ENCODE data around the gene EDARADD.

DNA sequence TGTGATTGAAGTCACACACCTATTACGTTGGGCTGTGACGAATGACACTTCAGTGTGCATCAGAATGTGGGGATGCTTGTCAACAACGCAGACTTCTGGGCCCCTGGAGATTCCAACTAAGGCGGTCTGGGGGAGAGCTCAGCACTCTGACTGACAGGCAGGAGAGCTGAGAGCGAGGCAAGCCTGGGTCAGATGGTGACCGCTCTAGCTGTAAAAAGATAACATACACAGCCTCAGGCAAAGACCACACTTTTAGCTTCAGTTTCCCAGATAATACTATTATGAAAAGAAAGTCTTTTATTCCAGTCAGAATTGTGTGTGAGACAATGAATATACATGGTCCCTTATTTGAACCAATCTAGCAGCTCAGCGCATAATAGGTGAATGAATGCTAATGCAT, 25.4 kb downstream of the EDARADD start:
- no peak for TF ChIP-seq POLR2A (IDR thresholded peaks at IDR 0.05; ENCODE audit: borderline replicate concordance, extremely low read depth, insufficient read depth, insufficient read length)
- TF ChIP-seq, protein P1, sequence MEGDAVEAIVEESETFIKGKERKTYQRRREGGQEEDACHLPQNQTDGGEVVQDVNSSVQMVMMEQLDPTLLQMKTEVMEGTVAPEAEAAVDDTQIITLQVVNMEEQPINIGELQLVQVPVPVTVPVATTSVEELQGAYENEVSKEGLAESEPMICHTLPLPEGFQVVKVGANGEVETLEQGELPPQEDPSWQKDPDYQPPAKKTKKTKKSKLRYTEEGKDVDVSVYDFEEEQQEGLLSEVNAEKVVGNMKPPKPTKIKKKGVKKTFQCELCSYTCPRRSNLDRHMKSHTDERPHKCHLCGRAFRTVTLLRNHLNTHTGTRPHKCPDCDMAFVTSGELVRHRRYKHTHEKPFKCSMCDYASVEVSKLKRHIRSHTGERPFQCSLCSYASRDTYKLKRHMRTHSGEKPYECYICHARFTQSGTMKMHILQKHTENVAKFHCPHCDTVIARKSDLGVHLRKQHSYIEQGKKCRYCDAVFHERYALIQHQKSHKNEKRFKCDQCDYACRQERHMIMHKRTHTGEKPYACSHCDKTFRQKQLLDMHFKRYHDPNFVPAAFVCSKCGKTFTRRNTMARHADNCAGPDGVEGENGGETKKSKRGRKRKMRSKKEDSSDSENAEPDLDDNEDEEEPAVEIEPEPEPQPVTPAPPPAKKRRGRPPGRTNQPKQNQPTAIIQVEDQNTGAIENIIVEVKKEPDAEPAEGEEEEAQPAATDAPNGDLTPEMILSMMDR (IDR thresholded peaks at IDR 0.05 in 2 of 3, conservative IDR thresholded peaks at IDR 0.05 in 1 of 3; ENCODE audit: borderline replicate concordance in 1 of 3, insufficient read depth in 1 of 3, low read depth in 2 of 3, low read length in 2 of 3), result no peak
- no peak for TF ChIP-seq ZNF274 (IDR thresholded peaks at IDR 0.05; ENCODE audit: low read depth, low read length)
- TF ChIP-seq EZH2 (IDR thresholded peaks at IDR 0.05), result no peak
- TF ChIP-seq, protein P2, sequence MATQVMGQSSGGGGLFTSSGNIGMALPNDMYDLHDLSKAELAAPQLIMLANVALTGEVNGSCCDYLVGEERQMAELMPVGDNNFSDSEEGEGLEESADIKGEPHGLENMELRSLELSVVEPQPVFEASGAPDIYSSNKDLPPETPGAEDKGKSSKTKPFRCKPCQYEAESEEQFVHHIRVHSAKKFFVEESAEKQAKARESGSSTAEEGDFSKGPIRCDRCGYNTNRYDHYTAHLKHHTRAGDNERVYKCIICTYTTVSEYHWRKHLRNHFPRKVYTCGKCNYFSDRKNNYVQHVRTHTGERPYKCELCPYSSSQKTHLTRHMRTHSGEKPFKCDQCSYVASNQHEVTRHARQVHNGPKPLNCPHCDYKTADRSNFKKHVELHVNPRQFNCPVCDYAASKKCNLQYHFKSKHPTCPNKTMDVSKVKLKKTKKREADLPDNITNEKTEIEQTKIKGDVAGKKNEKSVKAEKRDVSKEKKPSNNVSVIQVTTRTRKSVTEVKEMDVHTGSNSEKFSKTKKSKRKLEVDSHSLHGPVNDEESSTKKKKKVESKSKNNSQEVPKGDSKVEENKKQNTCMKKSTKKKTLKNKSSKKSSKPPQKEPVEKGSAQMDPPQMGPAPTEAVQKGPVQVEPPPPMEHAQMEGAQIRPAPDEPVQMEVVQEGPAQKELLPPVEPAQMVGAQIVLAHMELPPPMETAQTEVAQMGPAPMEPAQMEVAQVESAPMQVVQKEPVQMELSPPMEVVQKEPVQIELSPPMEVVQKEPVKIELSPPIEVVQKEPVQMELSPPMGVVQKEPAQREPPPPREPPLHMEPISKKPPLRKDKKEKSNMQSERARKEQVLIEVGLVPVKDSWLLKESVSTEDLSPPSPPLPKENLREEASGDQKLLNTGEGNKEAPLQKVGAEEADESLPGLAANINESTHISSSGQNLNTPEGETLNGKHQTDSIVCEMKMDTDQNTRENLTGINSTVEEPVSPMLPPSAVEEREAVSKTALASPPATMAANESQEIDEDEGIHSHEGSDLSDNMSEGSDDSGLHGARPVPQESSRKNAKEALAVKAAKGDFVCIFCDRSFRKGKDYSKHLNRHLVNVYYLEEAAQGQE (IDR thresholded peaks at IDR 0.05; ENCODE audit: low read depth), result no peak
- no peak for TF ChIP-seq POLR2AphosphoS5 (IDR thresholded peaks at IDR 0.05; ENCODE audit: low read depth, low read length)
- no peak for TF ChIP-seq CBX3 (IDR thresholded peaks at IDR 0.05; ENCODE audit: low read depth)
- no peak for TF ChIP-seq YY1 (IDR thresholded peaks at IDR 0.05; ENCODE audit: extremely low read depth, insufficient replicate concordance, low read depth, low read length)
- no peak for TF ChIP-seq FOSL1 (IDR thresholded peaks at IDR 0.05; ENCODE audit: low read depth)
- TF ChIP-seq SRF (IDR thresholded peaks at IDR 0.05; ENCODE audit: low read depth), result no peak
- TF ChIP-seq CEBPB (IDR thresholded peaks at IDR 0.05; ENCODE audit: low read depth), result no peak
- TF ChIP-seq, protein P3, sequence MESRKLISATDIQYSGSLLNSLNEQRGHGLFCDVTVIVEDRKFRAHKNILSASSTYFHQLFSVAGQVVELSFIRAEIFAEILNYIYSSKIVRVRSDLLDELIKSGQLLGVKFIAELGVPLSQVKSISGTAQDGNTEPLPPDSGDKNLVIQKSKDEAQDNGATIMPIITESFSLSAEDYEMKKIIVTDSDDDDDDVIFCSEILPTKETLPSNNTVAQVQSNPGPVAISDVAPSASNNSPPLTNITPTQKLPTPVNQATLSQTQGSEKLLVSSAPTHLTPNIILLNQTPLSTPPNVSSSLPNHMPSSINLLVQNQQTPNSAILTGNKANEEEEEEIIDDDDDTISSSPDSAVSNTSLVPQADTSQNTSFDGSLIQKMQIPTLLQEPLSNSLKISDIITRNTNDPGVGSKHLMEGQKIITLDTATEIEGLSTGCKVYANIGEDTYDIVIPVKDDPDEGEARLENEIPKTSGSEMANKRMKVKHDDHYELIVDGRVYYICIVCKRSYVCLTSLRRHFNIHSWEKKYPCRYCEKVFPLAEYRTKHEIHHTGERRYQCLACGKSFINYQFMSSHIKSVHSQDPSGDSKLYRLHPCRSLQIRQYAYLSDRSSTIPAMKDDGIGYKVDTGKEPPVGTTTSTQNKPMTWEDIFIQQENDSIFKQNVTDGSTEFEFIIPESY (IDR thresholded peaks at IDR 0.05; ENCODE audit: extremely low read depth, insufficient replicate concordance, low read length), result no peak

Measured in HCT116 (cell line).